AG09309 (cell line): ENCODE data around the gene WRNIP1.

ENCODE experiments used
- DNase-seq: peaks from one replicate; pipeline ENCODE4 v3.0.0-alpha.2; 2010; ENCODE audit warnings: low read depth
- H3K4me3 ChIP-seq: 2 replicates; pipeline ENCODE4 v1.5.1; 2011; ENCODE audit warnings: mild to moderate bottlenecking, low read depth, low read length, moderate library complexity; ENCODE audit not compliant: control insufficient read depth
- TF ChIP-seq, protein P1 (sequence below): IDR thresholded peaks from 2 replicates; pipeline ENCODE4 v1.5.1; 2011; ENCODE audit warnings: mild to moderate bottlenecking, low read depth, low read length, inconsistent platforms; ENCODE audit not compliant: insufficient read depth, control insufficient read depth; ENCODE audit errors: missing control alignments

WRNIP1 gene

DNA sequence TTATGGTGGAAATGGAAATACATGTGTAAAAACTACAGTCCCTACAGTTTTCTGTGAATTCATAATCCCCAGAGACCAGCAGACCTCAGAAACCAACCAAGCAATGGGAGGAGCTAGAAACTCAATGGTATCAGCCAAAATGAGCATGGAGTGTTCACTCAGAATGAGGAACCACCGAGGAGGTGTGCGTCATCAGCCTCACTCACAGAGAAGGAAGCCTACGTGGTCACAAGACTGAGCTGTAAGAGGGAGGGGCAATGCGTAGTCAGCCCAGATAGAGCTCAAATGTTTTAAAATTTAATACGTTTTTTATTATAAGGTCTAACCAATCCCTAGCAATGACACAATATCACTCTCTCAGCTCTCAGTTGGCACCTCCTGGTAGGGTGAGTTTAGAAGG lies 31.9 kb upstream of the WRNIP1 start:
- H3K4me3 ChIP-seq = no peak overlapping the region
- TF ChIP-seq, protein P1, sequence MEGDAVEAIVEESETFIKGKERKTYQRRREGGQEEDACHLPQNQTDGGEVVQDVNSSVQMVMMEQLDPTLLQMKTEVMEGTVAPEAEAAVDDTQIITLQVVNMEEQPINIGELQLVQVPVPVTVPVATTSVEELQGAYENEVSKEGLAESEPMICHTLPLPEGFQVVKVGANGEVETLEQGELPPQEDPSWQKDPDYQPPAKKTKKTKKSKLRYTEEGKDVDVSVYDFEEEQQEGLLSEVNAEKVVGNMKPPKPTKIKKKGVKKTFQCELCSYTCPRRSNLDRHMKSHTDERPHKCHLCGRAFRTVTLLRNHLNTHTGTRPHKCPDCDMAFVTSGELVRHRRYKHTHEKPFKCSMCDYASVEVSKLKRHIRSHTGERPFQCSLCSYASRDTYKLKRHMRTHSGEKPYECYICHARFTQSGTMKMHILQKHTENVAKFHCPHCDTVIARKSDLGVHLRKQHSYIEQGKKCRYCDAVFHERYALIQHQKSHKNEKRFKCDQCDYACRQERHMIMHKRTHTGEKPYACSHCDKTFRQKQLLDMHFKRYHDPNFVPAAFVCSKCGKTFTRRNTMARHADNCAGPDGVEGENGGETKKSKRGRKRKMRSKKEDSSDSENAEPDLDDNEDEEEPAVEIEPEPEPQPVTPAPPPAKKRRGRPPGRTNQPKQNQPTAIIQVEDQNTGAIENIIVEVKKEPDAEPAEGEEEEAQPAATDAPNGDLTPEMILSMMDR = no peak
- no peak for DNase-seq

DNA sequence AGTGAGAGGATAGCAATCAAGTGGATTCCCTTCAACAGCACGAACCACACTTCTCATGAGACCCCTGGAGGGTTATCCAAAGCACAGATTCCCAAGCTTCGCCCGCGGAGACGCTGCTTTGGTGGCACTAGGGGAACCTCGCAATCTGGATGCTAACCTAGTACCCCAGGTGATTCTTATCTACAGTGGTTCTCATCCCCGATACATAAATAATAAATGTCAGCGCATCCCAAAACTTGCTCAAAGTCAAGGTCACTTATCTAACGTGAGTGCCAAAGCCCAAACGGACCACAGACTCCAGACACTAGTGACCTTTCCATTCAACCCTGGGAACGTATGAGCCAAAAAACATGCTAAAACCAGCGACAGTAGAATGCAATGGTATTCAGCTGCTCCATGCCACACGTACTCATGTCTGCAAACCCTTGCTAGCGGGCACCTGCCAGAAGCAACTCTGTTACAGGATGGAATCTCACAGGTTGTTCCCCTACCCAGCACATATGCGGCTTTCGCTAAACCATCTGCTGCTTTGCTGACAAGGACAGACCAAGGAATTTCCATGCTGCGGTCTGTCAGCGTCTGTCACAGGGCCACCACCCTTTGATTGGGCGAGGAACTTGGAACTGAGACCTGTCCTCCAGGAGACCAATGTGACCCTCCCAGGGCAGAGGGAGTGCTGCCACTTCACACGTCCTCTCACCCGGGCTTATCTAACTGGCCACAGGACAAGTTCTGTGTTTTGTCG lies 31.3 kb upstream of the WRNIP1 start:
- H3K4me3 ChIP-seq = no peak overlapping the region
- no peak for DNase-seq
- TF ChIP-seq, protein P1 = no peak

GRCh38 chr6:2734488-2735166 lies 30.6 kb upstream of the WRNIP1 start:
- DNase-seq = no peak
- no peak overlapping the region for H3K4me3 ChIP-seq
- TF ChIP-seq, protein P1 = no peak

DNA sequence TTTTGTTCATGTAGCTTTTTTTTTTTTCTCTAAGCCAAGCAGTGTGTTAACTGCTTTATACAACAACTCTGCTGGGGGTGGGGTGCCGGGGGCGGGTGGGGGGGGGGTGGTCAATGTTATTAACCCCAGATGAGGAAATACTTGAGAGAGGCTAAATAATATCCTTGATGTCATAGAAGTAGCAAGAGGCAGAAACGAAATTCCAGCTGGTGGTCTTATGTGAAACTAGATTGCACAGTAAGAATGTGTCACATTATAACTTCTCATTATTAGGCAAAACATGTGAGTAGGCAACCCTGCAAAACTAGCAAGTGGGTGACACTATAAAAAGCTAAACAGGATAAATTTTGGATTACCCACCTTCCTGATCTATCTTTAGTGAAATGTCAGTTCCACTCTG lies 27.3 kb upstream of the WRNIP1 start:
- no peak overlapping the region for H3K4me3 ChIP-seq
- DNase-seq = no peak
- TF ChIP-seq, protein P1 = no peak

DNA sequence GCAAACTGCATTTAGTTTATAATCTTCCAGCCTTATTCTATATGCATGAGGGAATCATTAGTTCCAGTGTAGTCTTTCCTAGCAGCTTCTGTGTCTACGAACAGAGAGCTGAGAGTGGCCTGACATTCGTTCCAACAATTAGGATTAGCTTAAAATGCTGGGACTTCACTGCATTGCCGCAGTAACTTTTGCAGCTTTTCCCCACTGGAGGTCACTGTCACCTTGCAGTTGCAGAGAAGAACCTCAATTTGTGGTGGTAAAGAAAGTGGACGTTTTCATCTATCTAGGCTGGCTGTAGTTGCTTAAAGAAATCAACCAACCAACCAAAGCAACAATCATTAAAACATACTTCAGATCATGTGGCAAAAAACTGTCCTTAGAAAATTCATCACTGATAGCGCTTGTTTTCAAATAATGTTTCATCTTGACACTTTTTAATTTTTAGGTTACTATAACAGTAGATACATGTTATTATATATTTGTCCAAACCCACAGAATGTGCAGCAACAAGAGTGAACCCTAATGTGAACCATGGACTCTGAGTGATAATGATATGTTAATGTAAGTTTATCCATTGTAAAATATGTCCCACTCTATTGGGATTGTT lies 26.7 kb upstream of the WRNIP1 start:
- no peak for DNase-seq
- TF ChIP-seq, protein P1 = peak; percentile 78
- no peak overlapping the region for H3K4me3 ChIP-seq

DNA sequence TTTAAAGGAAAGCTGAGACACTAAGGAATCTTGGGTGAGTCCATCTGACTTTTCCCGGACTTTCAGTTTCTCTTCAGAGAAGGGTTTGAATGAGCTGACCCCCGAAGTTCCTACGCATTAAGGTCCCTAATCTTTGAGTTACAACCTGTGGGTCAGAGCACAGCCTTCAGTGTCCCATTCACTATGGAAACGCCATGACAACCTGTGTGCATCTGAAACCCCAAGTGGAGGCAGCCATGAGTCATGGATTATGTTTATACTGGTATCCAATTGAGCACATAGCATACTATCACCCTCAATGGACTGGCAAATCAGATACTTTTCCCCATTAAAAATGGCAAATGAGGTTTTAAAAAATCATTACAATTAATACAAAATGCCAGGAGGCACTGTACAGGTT lies 25.9 kb upstream of the WRNIP1 start:
- H3K4me3 ChIP-seq = no peak overlapping the region
- TF ChIP-seq, protein P1 = no peak
- no peak for DNase-seq
